ENCODE results near the gene TJP2. TPM values are rescaled to one million over a fixed set of nuclear protein-coding genes. Genes with fewer than 3 reads are reported as not detected.
"Not testable (repeated sequence)": the region's sequence is repeated elsewhere in the genome, so short reads cannot be mapped to it uniquely, and the experiment has no call there.

Gene TJP2
- total and polyA plus RNA-seq, 2 donors (not counting 3 experiments of a cell fraction or from before 2014, with no cell fraction given): 83.0 to 168 TPM

- Histone ChIP-seq H3K9ac (replicated peaks; ENCODE audit: extremely low read depth, insufficient read depth, low read length) (no peak overlapping the region), H2AFZ (ENCODE audit: low read depth, low read length) (no peak overlapping the region), H3K9me3 (replicated peaks; ENCODE audit: control insufficient read depth, insufficient read depth, low read length) (no peaks in the 10 kb centered on the region), H4K20me1 (replicated peaks; ENCODE audit: control insufficient read depth, extremely low read depth, insufficient read depth, low read length) (no peaks in the 10 kb centered on the region), H3K27ac (ENCODE audit: insufficient read depth, low read depth, low read length) (no peak overlapping the region), H3K4me2 (ENCODE audit: insufficient read depth, low read length) (no peak overlapping the region), H3K9me1 (replicated peaks; ENCODE audit: control insufficient read depth, extremely low read depth, insufficient read depth, low read length) (no peaks in the 10 kb centered on the region), H3K27me3 (ENCODE audit: control insufficient read depth in 2 of 2, insufficient read depth in 2 of 2, low read length in 2 of 2) (peaks cover 2 to 8% of the 10 kb centered on the region in 2 experiments), H3K79me2 (ENCODE audit: control insufficient read depth, insufficient read depth, low read length) (no peaks in the 10 kb centered on the region), H3K4me1 (ENCODE audit: control insufficient read depth, extremely low read depth, insufficient read depth, low read length) (no peaks in the 10 kb centered on the region), H3K36me3 (ENCODE audit: control insufficient read depth in 2 of 2, extremely low read depth in 1 of 2, insufficient read depth in 2 of 2, low read length in 2 of 2) (no peaks in the 10 kb centered on the region), H3K4me3 (replicated peaks in 1 of 3; ENCODE audit: insufficient read depth in 1 of 3, low read depth in 1 of 3, low read length in 3 of 3) (no peak overlapping the region)
- no peak for DNase-seq (ENCODE audit: low read depth, low spot score)
- dilution Hi-C loops (cut with MboI; ENCODE audit: extremely low pct_ligation_motif_present, low sequenced_read_pairs): no loop called here
- intact Hi-C loops (cut with micrococcal nuclease): no loop called here
- no TSS peak for BruUV-seq (replicated peaks)
- ChIA-PET POLR2A (no interaction called here), CTCF (no interaction called here)
- FAIRE-seq: no peak
- no peak for TF ChIP-seq POLR2A (IDR thresholded peaks at IDR 0.05; ENCODE audit: low read depth, low read length)
Observed at GRCh38 chr9:69303331-69303730, 129.3 kb downstream of the TJP2 start.

- H3K4me1 ChIP-seq (ENCODE audit: control insufficient read depth, extremely low read depth, insufficient read depth, low read length); H3K9me3 ChIP-seq (replicated peaks; ENCODE audit: control insufficient read depth, insufficient read depth, low read length); H4K20me1 ChIP-seq (replicated peaks; ENCODE audit: control insufficient read depth, extremely low read depth, insufficient read depth, low read length); H3K4me2 ChIP-seq (ENCODE audit: insufficient read depth, low read length); H3K79me2 ChIP-seq (ENCODE audit: control insufficient read depth, insufficient read depth, low read length); FAIRE-seq; H3K9ac ChIP-seq (replicated peaks; ENCODE audit: extremely low read depth, insufficient read depth, low read length); H3K4me3 ChIP-seq (replicated peaks in 1 of 3; ENCODE audit: insufficient read depth in 1 of 3, low read depth in 1 of 3, low read length in 3 of 3); DNase-seq (ENCODE audit: low read depth, low spot score); BruUV-seq (replicated peaks); CTCF ChIA-PET; H3K36me3 ChIP-seq (ENCODE audit: control insufficient read depth in 2 of 2, extremely low read depth in 1 of 2, insufficient read depth in 2 of 2, low read length in 2 of 2); H2AFZ ChIP-seq (ENCODE audit: low read depth, low read length); POLR2A ChIA-PET; H3K27ac ChIP-seq (ENCODE audit: insufficient read depth, low read depth, low read length); dilution Hi-C loops (cut with MboI; ENCODE audit: extremely low pct_ligation_motif_present, low sequenced_read_pairs); intact Hi-C loops (cut with micrococcal nuclease); H3K9me1 ChIP-seq (replicated peaks; ENCODE audit: control insufficient read depth, extremely low read depth, insufficient read depth, low read length); H3K27me3 ChIP-seq (ENCODE audit: control insufficient read depth in 2 of 2, insufficient read depth in 2 of 2, low read length in 2 of 2): not testable (repeated sequence)
Observed at GRCh38 chr9:69306895-69307445, 132.9 kb downstream of the TJP2 start.

Measured in endothelial cell of umbilical vein (primary cell).